ENCODE results near the gene TRPM7.

DNA sequence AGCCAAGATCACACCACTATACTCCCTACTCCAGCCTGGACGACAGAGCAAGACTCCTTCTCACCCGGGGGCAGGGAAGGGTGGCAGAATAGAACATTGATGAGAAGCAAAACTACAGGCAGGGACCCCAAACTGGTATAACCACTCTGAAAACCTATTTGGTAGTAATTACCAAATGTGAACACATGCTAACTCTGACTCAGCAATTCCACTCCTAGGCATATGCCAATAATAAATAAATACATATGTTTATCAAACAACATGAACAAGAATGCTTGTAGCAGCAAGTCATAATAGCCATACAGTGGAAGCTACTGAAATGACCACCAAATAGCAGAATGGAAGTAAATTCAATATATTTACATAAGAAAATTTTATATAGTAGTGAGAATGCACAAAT, 109.1 kb downstream of the TRPM7 start:
- TF ChIP-seq POLR2A (IDR thresholded peaks at IDR 0.05) = no peak
- TF ChIP-seq, protein P1, sequence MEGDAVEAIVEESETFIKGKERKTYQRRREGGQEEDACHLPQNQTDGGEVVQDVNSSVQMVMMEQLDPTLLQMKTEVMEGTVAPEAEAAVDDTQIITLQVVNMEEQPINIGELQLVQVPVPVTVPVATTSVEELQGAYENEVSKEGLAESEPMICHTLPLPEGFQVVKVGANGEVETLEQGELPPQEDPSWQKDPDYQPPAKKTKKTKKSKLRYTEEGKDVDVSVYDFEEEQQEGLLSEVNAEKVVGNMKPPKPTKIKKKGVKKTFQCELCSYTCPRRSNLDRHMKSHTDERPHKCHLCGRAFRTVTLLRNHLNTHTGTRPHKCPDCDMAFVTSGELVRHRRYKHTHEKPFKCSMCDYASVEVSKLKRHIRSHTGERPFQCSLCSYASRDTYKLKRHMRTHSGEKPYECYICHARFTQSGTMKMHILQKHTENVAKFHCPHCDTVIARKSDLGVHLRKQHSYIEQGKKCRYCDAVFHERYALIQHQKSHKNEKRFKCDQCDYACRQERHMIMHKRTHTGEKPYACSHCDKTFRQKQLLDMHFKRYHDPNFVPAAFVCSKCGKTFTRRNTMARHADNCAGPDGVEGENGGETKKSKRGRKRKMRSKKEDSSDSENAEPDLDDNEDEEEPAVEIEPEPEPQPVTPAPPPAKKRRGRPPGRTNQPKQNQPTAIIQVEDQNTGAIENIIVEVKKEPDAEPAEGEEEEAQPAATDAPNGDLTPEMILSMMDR (IDR thresholded peaks at IDR 0.05) = no peak
- TF ChIP-seq POLR2AphosphoS5 (IDR thresholded peaks at IDR 0.05; ENCODE audit: insufficient read depth in 1 of 2, low read depth in 1 of 2) = no peak
